HCT116 (cell line): ENCODE measurements around the gene TXLNB. TPM values are rescaled to one million over a fixed set of nuclear protein-coding genes. Genes with fewer than 3 reads are reported as not detected.

Source experiments
- ATAC-seq: fragments of 200-7000 bp; cut with Tn5 transposase; 2 replicates; pipeline ENCODE4 v1.9.1; 2020; ENCODE audit warnings: mild to moderate bottlenecking, moderate library complexity
- BruUV-seq: library from RNA; stranded (reverse); fragments of 400-500 nt; replicated peaks from 2 replicates; lab custom pipeline; 2021; lab: Mats Ljungman, UMichigan
- CTCF ChIA-PET: fragments of 300-600 bp; sonication (Branson Sonifier 250); formaldehyde crosslinking; loops from one replicate; lab custom pipeline; 2021; ENCODE audit warnings: antibody characterized with exemption; lab: Charles Lee
- POLR2A ChIA-PET: fragments of 300-600, 350-600 bp; sonication (Branson Sonifier 250); formaldehyde crosslinking; loops from one replicate; lab custom pipeline; 2021; ENCODE audit warnings: antibody characterized with exemption; lab: Charles Lee
- RAD21 ChIA-PET, 2 experiments: fragments of 300-600 bp; sonication (Branson Sonifier 250); formaldehyde crosslinking; loops; one replicate each; lab custom pipeline; 2023; ENCODE audit warnings: low total read pairs in 2 of 2; ENCODE audit not compliant: uncharacterized antibody in 2 of 2, unreplicated experiment in 2 of 2, low non-redundant PET in 1 of 2; lab: Charles Lee
- DNase-seq: peaks from one replicate; pipeline ENCODE4 v3.0.0-alpha.2; 2010; ENCODE audit warnings: low read depth, low spot score
- H2AFZ ChIP-seq: fragments of 200-600 bp; shearing (Covaris generic), sonication (generic); 2 replicates; pipeline ENCODE4 v1.6.1; 2017; ENCODE audit warnings: low read depth, mixed run types, mixed read lengths, antibody characterized with exemption, low read length; ENCODE audit not compliant: poor library complexity, severe bottlenecking
- H3K27ac ChIP-seq: 2 replicates; pipeline ENCODE4 v1.5.1; 2012; ENCODE audit warnings: low read depth, low read length
- H3K27me3 ChIP-seq: fragments of 200-600 bp; sonication (generic); 2 replicates; pipeline ENCODE4 v1.6.1; 2016; ENCODE audit warnings: mixed run types, low read length, mixed read lengths; ENCODE audit not compliant: insufficient read depth
- H3K36me3 ChIP-seq, 2 experiments: fragments of 200-500 bp in 1 of 2; fragments of 200-600 bp in 1 of 2; sonication (Bioruptor generic) in 1 of 2; sonication (generic) in 1 of 2; 2 replicates each; pipeline versions ENCODE4 v1.5.1 to v1.6.1; 2014 to 2016; ENCODE audit warnings: low read length in 2 of 2, inconsistent platforms in 1 of 2, mixed read lengths in 1 of 2, mixed run types in 1 of 2; ENCODE audit not compliant: insufficient read depth in 2 of 2, control insufficient read depth in 1 of 2
- H3K4me1 ChIP-seq, 2 experiments: fragments of 200-600 bp in 1 of 2; sonication (generic) in 1 of 2; 2 replicates each; pipeline versions ENCODE4 v1.5.1 to v1.6.1; 2012 to 2017; ENCODE audit warnings: low read length in 2 of 2, inconsistent platforms in 1 of 2, mild to moderate bottlenecking in 1 of 2, mixed read lengths in 1 of 2, mixed run types in 1 of 2, moderate library complexity in 1 of 2; ENCODE audit not compliant: insufficient read depth in 2 of 2, control insufficient read depth in 1 of 2
- H3K4me2 ChIP-seq: fragments of 200-600 bp; sonication (generic); 2 replicates; pipeline ENCODE4 v1.6.1; 2017; ENCODE audit warnings: mixed run types, low read length, mixed read lengths
- H3K4me3 ChIP-seq, 2 experiments: fragments of 200-600 bp in 1 of 2; sonication (generic) in 1 of 2; replicated peaks in 1 of 2; 2 replicates each; pipeline ENCODE4 v1.5.1; 2011 to 2016; ENCODE audit warnings: low read length in 2 of 2, control low read depth in 1 of 2, low read depth in 1 of 2, mild to moderate bottlenecking in 1 of 2, mixed read lengths in 1 of 2, mixed run types in 1 of 2
- H3K79me2 ChIP-seq: fragments of 200-600 bp; sonication (generic); 2 replicates; pipeline ENCODE4 v1.6.1; 2017; ENCODE audit warnings: mild to moderate bottlenecking, mixed run types, low read length, moderate library complexity, mixed read lengths; ENCODE audit not compliant: insufficient read depth
- H3K9ac ChIP-seq: fragments of 200-600 bp; sonication (generic); 2 replicates; pipeline ENCODE4 v1.6.1; 2016; ENCODE audit warnings: low read length, mixed read lengths
- H3K9me2 ChIP-seq: fragments of 200-600 bp; sonication (generic), shearing (Covaris generic); 2 replicates; pipeline ENCODE4 v1.6.1; 2017; ENCODE audit warnings: mixed run types, mild to moderate bottlenecking, moderate library complexity; ENCODE audit not compliant: insufficient read depth
- H3K9me3 ChIP-seq, 2 experiments: fragments of 200-500 bp in 1 of 2; fragments of 200-600 bp in 1 of 2; sonication (Bioruptor generic) in 1 of 2; sonication (generic) in 1 of 2; 2 replicates each; pipeline ENCODE4 v1.6.1; 2014 to 2017; ENCODE audit warnings: low read length in 2 of 2, mixed read lengths in 2 of 2, inconsistent platforms in 1 of 2, low read depth in 1 of 2, mild to moderate bottlenecking in 1 of 2, mixed run types in 1 of 2, moderate library complexity in 1 of 2; ENCODE audit not compliant: control insufficient read depth in 1 of 2, insufficient read depth in 1 of 2
- H4K20me1 ChIP-seq: fragments of 200-600 bp; sonication (generic), shearing (Covaris generic); 2 replicates; pipeline ENCODE4 v1.6.1; 2017; ENCODE audit warnings: mixed run types, mild to moderate bottlenecking, moderate library complexity; ENCODE audit not compliant: insufficient read depth
- CBX3 ChIP-seq: IDR thresholded peaks from 2 replicates; pipeline ENCODE4 v1.6.1; 2012; ENCODE audit warnings: low read depth
- EZH2 ChIP-seq: fragments of 200-600 bp; sonication (generic); IDR thresholded peaks from 2 replicates; pipeline ENCODE4 v1.6.1; 2017; ENCODE audit warnings: antibody characterized with exemption, mixed run types
- EZH2phosphoT487 ChIP-seq: fragments of 200-600 bp; IDR thresholded peaks from 2 replicates; pipeline ENCODE4 v1.6.1; 2018; ENCODE audit warnings: antibody characterized with exemption, borderline replicate concordance
- FOSL1 ChIP-seq: IDR thresholded peaks from 2 replicates; pipeline ENCODE4 v1.6.1; 2012; ENCODE audit warnings: low read depth
- MAX ChIP-seq: IDR thresholded peaks from 2 replicates; pipeline ENCODE4 v1.6.1; 2012
- RAD21 ChIP-seq: IDR thresholded peaks from 2 replicates; pipeline ENCODE4 v1.6.1; 2012; ENCODE audit warnings: low read depth, mild to moderate bottlenecking
- SIN3A ChIP-seq: IDR thresholded peaks from 2 replicates; pipeline ENCODE4 v1.6.1; 2012; ENCODE audit warnings: low read depth
- SRF ChIP-seq: IDR thresholded peaks from 2 replicates; pipeline ENCODE4 v1.6.1; 2012; ENCODE audit warnings: low read depth
- TCF7L2 ChIP-seq: IDR thresholded peaks from 2 replicates; pipeline ENCODE4 v1.7.0; 2011; ENCODE audit warnings: borderline replicate concordance, inconsistent platforms; ENCODE audit not compliant: insufficient read depth, insufficient read length; ENCODE audit errors: extremely low read depth
- ZBTB33 ChIP-seq: IDR thresholded peaks from 2 replicates; pipeline ENCODE4 v1.6.1; 2011; ENCODE audit warnings: mild to moderate bottlenecking, low read length, moderate library complexity; ENCODE audit not compliant: insufficient replicate concordance; ENCODE audit errors: extremely low read depth
- ZNF274 ChIP-seq: fragments of 200-500 bp; sonication (Bioruptor generic); IDR thresholded peaks from 2 replicates; pipeline ENCODE4 v1.6.1; 2014; ENCODE audit warnings: mild to moderate bottlenecking, low read depth, low read length, inconsistent platforms
- intact Hi-C: fragments of 100-400 bp; cut with micrococcal nuclease; formaldehyde crosslinking; loops from 2 replicates; pipeline ENCODE4 v1.10.0; 2022
- total RNA-seq: library from RNA; stranded (reverse); gene quantifications from one replicate; pipeline ENCODE4 v1.2.1, GENCODE V29; 2021; ENCODE audit not compliant: unreplicated experiment
- TF ChIP-seq, protein P1 (sequence below): IDR thresholded peaks from 2 replicates; pipeline ENCODE4 v1.6.1; 2012; ENCODE audit warnings: low read depth
- TF ChIP-seq, protein P2 (sequence below): IDR thresholded peaks from 2 replicates; pipeline ENCODE4 v1.6.1; 2012
- TF ChIP-seq, protein P3 (sequence below), 3 experiments: fragments of 200-600 bp in 1 of 3; sonication (generic) in 1 of 3; IDR thresholded peaks in 2 of 3; conservative IDR thresholded peaks in 1 of 3; 2 replicates each; pipeline ENCODE4 v1.5.1; 2012 to 2017; ENCODE audit warnings: low read depth in 2 of 3, low read length in 2 of 3, antibody characterized with exemption in 1 of 3, borderline replicate concordance in 1 of 3, control low read depth in 1 of 3, mild to moderate bottlenecking in 1 of 3, mixed read lengths in 1 of 3, mixed run types in 1 of 3, moderate library complexity in 1 of 3; ENCODE audit not compliant: insufficient read depth in 1 of 3

TXLNB gene
- total RNA-seq, 1 experiment from 2014 or later: 0.05 TPM

- Histone ChIP-seq H3K4me3 (no peak overlapping the region), H3K4me2 (no peak overlapping the region)
- no peak for DNase-seq
These were observed 43.8 kb upstream of the TXLNB start for GRCh38 chr6:139335447-139336210.

More at GRCh38 chr6:139335447-139336210, 43.8 kb upstream of the TXLNB start:
- no peaks in the 10 kb centered on the region for H3K79me2 ChIP-seq
- no peak for ATAC-seq
- CTCF ChIA-PET: no interaction called here
- no peaks in the 10 kb centered on the region for H3K27me3 ChIP-seq
- POLR2A ChIA-PET: no interaction called here
- no peak overlapping the region for H2AFZ ChIP-seq
- H3K36me3 ChIP-seq: no peaks in the 10 kb centered on the region
- intact Hi-C loops: no loop called here
- no TSS peak for BruUV-seq
- no peaks in the 10 kb centered on the region for H3K9me2 ChIP-seq
- no peak overlapping the region for H3K27ac ChIP-seq
- no peaks in the 10 kb centered on the region for H3K4me1 ChIP-seq
- TF ChIP-seq FOSL1: no peak
- no peak for TF ChIP-seq EZH2phosphoT487
- no peak for TF ChIP-seq MAX
- TF ChIP-seq ZNF274: no peak
- no peak for TF ChIP-seq EZH2
- TF ChIP-seq SRF: no peak
- no peak for TF ChIP-seq RAD21
- TF ChIP-seq SIN3A: no peak
- TF ChIP-seq, protein P1, sequence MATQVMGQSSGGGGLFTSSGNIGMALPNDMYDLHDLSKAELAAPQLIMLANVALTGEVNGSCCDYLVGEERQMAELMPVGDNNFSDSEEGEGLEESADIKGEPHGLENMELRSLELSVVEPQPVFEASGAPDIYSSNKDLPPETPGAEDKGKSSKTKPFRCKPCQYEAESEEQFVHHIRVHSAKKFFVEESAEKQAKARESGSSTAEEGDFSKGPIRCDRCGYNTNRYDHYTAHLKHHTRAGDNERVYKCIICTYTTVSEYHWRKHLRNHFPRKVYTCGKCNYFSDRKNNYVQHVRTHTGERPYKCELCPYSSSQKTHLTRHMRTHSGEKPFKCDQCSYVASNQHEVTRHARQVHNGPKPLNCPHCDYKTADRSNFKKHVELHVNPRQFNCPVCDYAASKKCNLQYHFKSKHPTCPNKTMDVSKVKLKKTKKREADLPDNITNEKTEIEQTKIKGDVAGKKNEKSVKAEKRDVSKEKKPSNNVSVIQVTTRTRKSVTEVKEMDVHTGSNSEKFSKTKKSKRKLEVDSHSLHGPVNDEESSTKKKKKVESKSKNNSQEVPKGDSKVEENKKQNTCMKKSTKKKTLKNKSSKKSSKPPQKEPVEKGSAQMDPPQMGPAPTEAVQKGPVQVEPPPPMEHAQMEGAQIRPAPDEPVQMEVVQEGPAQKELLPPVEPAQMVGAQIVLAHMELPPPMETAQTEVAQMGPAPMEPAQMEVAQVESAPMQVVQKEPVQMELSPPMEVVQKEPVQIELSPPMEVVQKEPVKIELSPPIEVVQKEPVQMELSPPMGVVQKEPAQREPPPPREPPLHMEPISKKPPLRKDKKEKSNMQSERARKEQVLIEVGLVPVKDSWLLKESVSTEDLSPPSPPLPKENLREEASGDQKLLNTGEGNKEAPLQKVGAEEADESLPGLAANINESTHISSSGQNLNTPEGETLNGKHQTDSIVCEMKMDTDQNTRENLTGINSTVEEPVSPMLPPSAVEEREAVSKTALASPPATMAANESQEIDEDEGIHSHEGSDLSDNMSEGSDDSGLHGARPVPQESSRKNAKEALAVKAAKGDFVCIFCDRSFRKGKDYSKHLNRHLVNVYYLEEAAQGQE: no peak
- no peak for TF ChIP-seq ZBTB33
- TF ChIP-seq, protein P2, sequence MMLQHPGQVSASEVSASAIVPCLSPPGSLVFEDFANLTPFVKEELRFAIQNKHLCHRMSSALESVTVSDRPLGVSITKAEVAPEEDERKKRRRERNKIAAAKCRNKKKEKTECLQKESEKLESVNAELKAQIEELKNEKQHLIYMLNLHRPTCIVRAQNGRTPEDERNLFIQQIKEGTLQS: no peak
- TF ChIP-seq, protein P3, sequence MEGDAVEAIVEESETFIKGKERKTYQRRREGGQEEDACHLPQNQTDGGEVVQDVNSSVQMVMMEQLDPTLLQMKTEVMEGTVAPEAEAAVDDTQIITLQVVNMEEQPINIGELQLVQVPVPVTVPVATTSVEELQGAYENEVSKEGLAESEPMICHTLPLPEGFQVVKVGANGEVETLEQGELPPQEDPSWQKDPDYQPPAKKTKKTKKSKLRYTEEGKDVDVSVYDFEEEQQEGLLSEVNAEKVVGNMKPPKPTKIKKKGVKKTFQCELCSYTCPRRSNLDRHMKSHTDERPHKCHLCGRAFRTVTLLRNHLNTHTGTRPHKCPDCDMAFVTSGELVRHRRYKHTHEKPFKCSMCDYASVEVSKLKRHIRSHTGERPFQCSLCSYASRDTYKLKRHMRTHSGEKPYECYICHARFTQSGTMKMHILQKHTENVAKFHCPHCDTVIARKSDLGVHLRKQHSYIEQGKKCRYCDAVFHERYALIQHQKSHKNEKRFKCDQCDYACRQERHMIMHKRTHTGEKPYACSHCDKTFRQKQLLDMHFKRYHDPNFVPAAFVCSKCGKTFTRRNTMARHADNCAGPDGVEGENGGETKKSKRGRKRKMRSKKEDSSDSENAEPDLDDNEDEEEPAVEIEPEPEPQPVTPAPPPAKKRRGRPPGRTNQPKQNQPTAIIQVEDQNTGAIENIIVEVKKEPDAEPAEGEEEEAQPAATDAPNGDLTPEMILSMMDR (IDR thresholded peaks at IDR 0.05 in 2 of 3, conservative IDR thresholded peaks at IDR 0.05 in 1 of 3; ENCODE audit: borderline replicate concordance in 1 of 3, insufficient read depth in 1 of 3, low read depth in 2 of 3, low read length in 2 of 3): no peak
- no peak for TF ChIP-seq CBX3
- TF ChIP-seq TCF7L2: no peak
- H3K9me3 ChIP-seq: no peaks in the 10 kb centered on the region
- no peak overlapping the region for H3K9ac ChIP-seq
- RAD21 ChIA-PET: no interaction called here
- no peaks in the 10 kb centered on the region for H4K20me1 ChIP-seq
